Adrenal gland (tissue), 12 donors: ENCODE results near the gene NAT10. TPM values are rescaled to one million over a fixed set of nuclear protein-coding genes. Genes with fewer than 3 reads are reported as not detected.
A peak's percentile ranks its signal among the peaks of the same experiment; 100 is the strongest.
"Not testable (repeated sequence)": the region's sequence is repeated elsewhere in the genome, so short reads cannot be mapped to it uniquely, and the experiment has no call there.

Experiments
- DNase-seq, 7 donors: peaks; one replicate each; pipeline ENCODE4 v3.0.0-alpha.2; 2019 to 2020
- H3K27ac ChIP-seq, 5 donors: fragments of 200-600 bp; sonication (generic) in 4 of 5; 1 replicate in 3 of 5; 2 replicates in 2 of 5; pipeline versions ENCODE4 v1.5.1 to v1.8.0; 2016 to 2020; ENCODE audit warnings: mild to moderate bottlenecking in 1 of 5
- H3K27me3 ChIP-seq: fragments of 200-600 bp; 2 replicates; pipeline ENCODE4 v1.8.0; 2021
- H3K36me3 ChIP-seq, 2 donors: fragments of 200-600 bp; replicated peaks in 1 of 2; 1 replicate in 1 of 2; 2 replicates in 1 of 2; pipeline versions ENCODE4 v1.5.1 to v1.8.0; 2018 to 2022
- H3K4me1 ChIP-seq, 2 donors: fragments of 200-600 bp; replicated peaks in 1 of 2; 1 replicate in 1 of 2; 2 replicates in 1 of 2; pipeline versions ENCODE4 v1.5.1 to v1.8.0; 2018 to 2021
- H3K4me3 ChIP-seq, 4 donors: fragments of 200-600 bp; sonication (generic) in 3 of 4; one replicate each; pipeline ENCODE4 v1.5.1; 2016 to 2018
- H3K9me3 ChIP-seq, 3 donors: fragments of 200-600 bp; sonication (generic) in 1 of 3; replicated peaks in 1 of 3; 1 replicate in 2 of 3; 2 replicates in 1 of 3; pipeline versions ENCODE4 v1.5.1 to v1.8.0; 2016 to 2021
- CTCF ChIP-seq, 6 experiments: fragments of 450-650 bp in 4 of 6; fragments of 200-600 bp in 2 of 6; sonication (generic) in 1 of 6; IDR thresholded peaks; 1 replicate in 5 of 6; 2 replicates in 1 of 6; pipeline versions ENCODE4 v1.5.1 to v1.8.0; 2016 to 2021; ENCODE audit warnings: antibody characterized with exemption in 6 of 6, mild to moderate bottlenecking in 2 of 6, moderate library complexity in 1 of 6
- POLR2A ChIP-seq, 2 donors: fragments of 450-650 bp; IDR thresholded peaks; one replicate each; pipeline ENCODE4 v1.6.1; 2017; ENCODE audit warnings: antibody characterized with exemption in 2 of 2, mild to moderate bottlenecking in 2 of 2, moderate library complexity in 1 of 2
- WGBS, 4 donors: extraction: QIAGEN DNeasy Blood & Tissue Kit in 2 of 4; methylation state at CpG; one replicate each; pipeline versions ENCODE4 v1.1.5 to v1.1.7; 2013 to 2017; 5-methylcytosine and 5-hydroxymethylcytosine counted together
- intact Hi-C, 2 donors: fragments of 100-400 bp; cut with DNase I; formaldehyde crosslinking; loops; one replicate each; pipeline versions ENCODE4 v1.14.1 to v1.15.0; 2022 to 2023
- polyA plus RNA-seq, 3 donors: library from polyadenylated mRNA; stranded (reverse); fragments of 200-250 nt in 2 of 3; fragments of 350-450 nt in 1 of 3; fragmentation: Illumina TruSeq in 1 of 3; extraction: RNeasy Lipid Tissue Mini Kit (QIAGEN cat#74804) in 1 of 3; gene quantifications; one replicate each; pipeline ENCODE4 v1.2.3, GENCODE V29; 2013 to 2014
- total RNA-seq, 9 donors: library from RNA; depleted of rRNA in 4 of 9; stranded (reverse); fragments of >200 nt in 4 of 9; fragments of 120-200 nt in 1 of 9; fragmentation: NEBNext Ultra II Directional in 1 of 9; extraction: Animal tissue kit (Norgen Biotek cat#: 25700) in 1 of 9; gene quantifications; one replicate each; pipeline versions ENCODE4 v1.1.0 to v1.2.4, GENCODE V29; 2013 to 2023
- donor health status: healthy with polysubstance abuse.
- donor health status: Bipolar disorder and iron deficiency.
- donor health status: DM: yes; HTN: yes; CAD: no.
- donor health status: DM: no; HTN: no; CAD: no.
- donor health status: DM: no; HTN: no; CAD: no.
- donor health status: DM: yes; HTN: yes; CAD: no.

The NAT10 gene
- total and polyA plus RNA-seq, 12 donors: 16.8 to 65.2 (median 45.5) TPM

GRCh38 chr11:34068111-34068510, 37.3 kb upstream of the NAT10 start:
- Histone ChIP-seq H3K27ac (peak overlapping the region in 3 of 5 donors; percentile 2 to 19 (median 6)), H3K4me3 (no peak overlapping the region), H3K4me1 (peaks cover 7 to 38% of the 10 kb centered on the region in 2 donors), H3K36me3 (peaks cover 0 to 27% of the 10 kb centered on the region in 2 donors), H3K9me3 (no peaks in the 10 kb centered on the region), H3K27me3 (no peaks in the 10 kb centered on the region)
- intact Hi-C loops: no loop called here
- DNase-seq: peak in 1 of 7 donors; percentile 15
- WGBS, 4 donors: 8 to 25% (median 16%) methylated on average over 2 of the region's 2 CpGs
- TF ChIP-seq POLR2A (IDR thresholded peaks at IDR 0.05): no peak
- no peak for TF ChIP-seq CTCF (IDR thresholded peaks at IDR 0.05)

GRCh38 chr11:34071306-34071705, 34.1 kb upstream of the NAT10 start:
- H3K9me3 ChIP-seq, H3K27ac ChIP-seq, intact Hi-C loops, H3K27me3 ChIP-seq, DNase-seq, H3K4me3 ChIP-seq: not testable (repeated sequence)
- peaks cover 7 to 35% of the 10 kb centered on the region in 2 donors for H3K4me1 ChIP-seq
- H3K36me3 ChIP-seq: peaks cover 0 to 31% of the 10 kb centered on the region in 2 donors
- WGBS, 4 donors: 90 to 98% (median 93%) methylated on average over 8 of the region's 8 CpGs

- intact Hi-C loops: no loop called here
Observed at GRCh38 chr11:34072041-34072440, 33.4 kb upstream of the NAT10 start.

GRCh38 chr11:34072832-34073231, 32.6 kb upstream of the NAT10 start:
- 77 to 83% (median 81%) methylated on average over 2 of the region's 2 CpGs for WGBS, 4 donors
- no peak overlapping the region for H3K4me3 ChIP-seq
- no peak overlapping the region for H3K27ac ChIP-seq
- peaks cover 0 to 45% of the 10 kb centered on the region in 2 donors for H3K36me3 ChIP-seq
- H3K27me3 ChIP-seq: no peaks in the 10 kb centered on the region
- TF ChIP-seq CTCF (IDR thresholded peaks at IDR 0.05) (no peak), POLR2A (IDR thresholded peaks at IDR 0.05) (no peak)
- no peaks in the 10 kb centered on the region for H3K9me3 ChIP-seq
- intact Hi-C loops: no loop called here
- no peak for DNase-seq
- H3K4me1 ChIP-seq: peaks cover 3 to 28% of the 10 kb centered on the region in 2 donors

More at GRCh38 chr11:34072041-34072440, 33.4 kb upstream of the NAT10 start:
- 75 to 84% (median 81%) methylated on average over 3 of the region's 3 CpGs for WGBS, 4 donors
- TF ChIP-seq CTCF (IDR thresholded peaks at IDR 0.05) (no peak), POLR2A (IDR thresholded peaks at IDR 0.05) (no peak)
- Histone ChIP-seq H3K36me3 (peaks cover 0 to 38% of the 10 kb centered on the region in 2 donors), H3K27me3 (no peaks in the 10 kb centered on the region), H3K4me3 (no peak overlapping the region), H3K9me3 (no peaks in the 10 kb centered on the region), H3K27ac (no peak overlapping the region), H3K4me1 (peaks cover 7 to 35% of the 10 kb centered on the region in 2 donors)
- no peak for DNase-seq

GRCh38 chr11:34074391-34074790, 31.0 kb upstream of the NAT10 start:
- Histone ChIP-seq H3K36me3 (peaks cover 0 to 54% of the 10 kb centered on the region in 2 donors), H3K9me3 (no peaks in the 10 kb centered on the region), H3K27ac (no peak overlapping the region), H3K4me3 (no peak overlapping the region), H3K27me3 (no peaks in the 10 kb centered on the region), H3K4me1 (peaks cover 0 to 13% of the 10 kb centered on the region in 2 donors)
- 78 to 88% (median 84%) methylated on average over 4 of the region's 4 CpGs for WGBS, 4 donors
- TF ChIP-seq POLR2A (IDR thresholded peaks at IDR 0.05): no peak
- no peak for TF ChIP-seq CTCF (IDR thresholded peaks at IDR 0.05)
- intact Hi-C loops: no loop called here
- no peak for DNase-seq
